SJSA1 (cell line): Measurements from ENCODE around the gene KDM4D. TPM values are rescaled to one million over a fixed set of nuclear protein-coding genes. Genes with fewer than 3 reads are reported as not detected.
"Not testable (repeated sequence)": the region's sequence is repeated elsewhere in the genome, so short reads cannot be mapped to it uniquely, and the experiment has no call there.

Source experiments
- DNase-seq, 2 experiments: peaks; one replicate each; pipeline ENCODE4 v3.0.0-alpha.2; 2015 to 2020; ENCODE audit warnings: low spot score in 2 of 2, low read depth in 1 of 2
- H3K27ac ChIP-seq: fragments of 250-450 bp; sonication (Bioruptor Pico); 2 replicates; pipeline ENCODE4 v1.5.1; 2020; ENCODE audit warnings: mild to moderate bottlenecking, moderate library complexity
- H3K27me3 ChIP-seq: fragments of 250-450 bp; sonication (Bioruptor Pico); replicated peaks from 2 replicates; pipeline ENCODE4 v1.5.1; 2020; ENCODE audit warnings: mild to moderate bottlenecking, moderate library complexity
- H3K36me3 ChIP-seq: fragments of 250-450 bp; sonication (Bioruptor Pico); 2 replicates; pipeline ENCODE4 v1.5.1; 2020; ENCODE audit warnings: mild to moderate bottlenecking
- H3K4me1 ChIP-seq: fragments of 250-450 bp; sonication (Bioruptor Pico); replicated peaks from 2 replicates; pipeline ENCODE4 v1.6.1; 2021; ENCODE audit warnings: mild to moderate bottlenecking
- H3K4me3 ChIP-seq: fragments of 250-450 bp; sonication (Bioruptor Pico); 2 replicates; pipeline ENCODE4 v1.5.1; 2020; ENCODE audit warnings: mild to moderate bottlenecking
- H3K9me3 ChIP-seq: fragments of 250-450 bp; sonication (Bioruptor Pico); replicated peaks from 2 replicates; pipeline ENCODE4 v1.5.1; 2020; ENCODE audit warnings: mild to moderate bottlenecking
- total RNA-seq: library from RNA; depleted of rRNA; stranded (reverse); fragments of >200 nt; shearing (Covaris generic); gene quantifications from 2 replicates; pipeline ENCODE4 v1.2.3, GENCODE V29; 2014

KDM4D gene
- total RNA-seq, 1 experiment from 2014 or later, result 1.5 TPM

- H3K36me3 ChIP-seq, result peaks cover 21% of the 10 kb centered on the region
- H3K9me3 ChIP-seq, result no peaks in the 10 kb centered on the region
- no peaks in the 10 kb centered on the region for H3K4me1 ChIP-seq
- H3K4me3 ChIP-seq, result peak overlapping the region; percentile 57
- peak in 1 of 2 experiments; percentile 14 for DNase-seq
- no peak overlapping the region for H3K27ac ChIP-seq
- H3K27me3 ChIP-seq, result no peaks in the 10 kb centered on the region
Measured at GRCh38 chr11:94974178-94974577, 669 bp downstream of the KDM4D start.

GRCh38 chr11:94975599-94975998, 2.1 kb downstream of the KDM4D start:
- Histone ChIP-seq H3K27ac (no peak overlapping the region), H3K4me3 (no peak overlapping the region), H3K27me3 (no peaks in the 10 kb centered on the region), H3K9me3 (no peaks in the 10 kb centered on the region), H3K4me1 (no peaks in the 10 kb centered on the region), H3K36me3 (peaks cover 9% of the 10 kb centered on the region)
- DNase-seq, result no peak

- no peak for DNase-seq
- H3K4me3 ChIP-seq, result no peak overlapping the region
- no peaks in the 10 kb centered on the region for H3K9me3 ChIP-seq
- H3K36me3 ChIP-seq, result no peaks in the 10 kb centered on the region
- no peaks in the 10 kb centered on the region for H3K4me1 ChIP-seq
- H3K27ac ChIP-seq, result no peak overlapping the region
- no peaks in the 10 kb centered on the region for H3K27me3 ChIP-seq
Measured at GRCh38 chr11:94987378-94987777, 13.9 kb downstream of the KDM4D start.

GRCh38 chr11:94988748-94989147, 15.2 kb downstream of the KDM4D start:
- Histone ChIP-seq H3K27ac (no peak overlapping the region), H3K36me3 (no peaks in the 10 kb centered on the region), H3K27me3 (no peaks in the 10 kb centered on the region), H3K9me3 (no peaks in the 10 kb centered on the region), H3K4me3 (no peak overlapping the region), H3K4me1 (no peaks in the 10 kb centered on the region)
- no peak for DNase-seq

- H3K27me3 ChIP-seq, result no peaks in the 10 kb centered on the region
- no peaks in the 10 kb centered on the region for H3K36me3 ChIP-seq
- no peak for DNase-seq
- H3K4me3 ChIP-seq, result no peak overlapping the region
- no peaks in the 10 kb centered on the region for H3K9me3 ChIP-seq
- H3K4me1 ChIP-seq, result no peaks in the 10 kb centered on the region
- no peak overlapping the region for H3K27ac ChIP-seq
Measured at GRCh38 chr11:94993400-94993943, 20.0 kb downstream of the KDM4D start.

- no peak for DNase-seq
- Histone ChIP-seq H3K36me3 (no peaks in the 10 kb centered on the region), H3K27me3 (no peaks in the 10 kb centered on the region), H3K27ac (no peak overlapping the region), H3K4me1 (no peaks in the 10 kb centered on the region), H3K4me3 (no peak overlapping the region), H3K9me3 (no peaks in the 10 kb centered on the region)
Measured at GRCh38 chr11:94997437-94997836, 23.9 kb downstream of the KDM4D start.

- Histone ChIP-seq H3K9me3 (no peaks in the 10 kb centered on the region), H3K27ac (no peak overlapping the region), H3K27me3 (no peaks in the 10 kb centered on the region), H3K4me1 (no peaks in the 10 kb centered on the region), H3K4me3 (no peak overlapping the region), H3K36me3 (no peaks in the 10 kb centered on the region)
- DNase-seq, result no peak
Measured at GRCh38 chr11:94998285-94998684, 24.8 kb downstream of the KDM4D start.

GRCh38 chr11:95003716-95004115, 30.2 kb downstream of the KDM4D start:
- Histone ChIP-seq H3K27me3 (no peaks in the 10 kb centered on the region), H3K36me3 (no peaks in the 10 kb centered on the region), H3K27ac (no peak overlapping the region), H3K9me3 (no peaks in the 10 kb centered on the region), H3K4me1 (no peaks in the 10 kb centered on the region), H3K4me3 (no peak overlapping the region)
- no peak for DNase-seq

GRCh38 chr11:95005642-95006041, 32.1 kb downstream of the KDM4D start:
- Histone ChIP-seq H3K27ac (no peak overlapping the region), H3K4me3 (no peak overlapping the region), H3K9me3 (no peaks in the 10 kb centered on the region), H3K4me1 (no peaks in the 10 kb centered on the region), H3K36me3 (no peaks in the 10 kb centered on the region), H3K27me3 (no peaks in the 10 kb centered on the region)
- no peak for DNase-seq

GRCh38 chr11:95011376-95011775, 37.9 kb downstream of the KDM4D start:
- no peak overlapping the region for H3K4me3 ChIP-seq
- DNase-seq, result no peak

GRCh38 chr11:95014184-95014821, 40.8 kb downstream of the KDM4D start:
- Histone ChIP-seq H3K27me3 (no peaks in the 10 kb centered on the region), H3K4me3 (no peak overlapping the region), H3K4me1 (no peaks in the 10 kb centered on the region), H3K27ac (no peak overlapping the region), H3K36me3 (no peaks in the 10 kb centered on the region), H3K9me3 (no peaks in the 10 kb centered on the region)
- DNase-seq, result no peak

More at GRCh38 chr11:95011376-95011775, 37.9 kb downstream of the KDM4D start:
- Histone ChIP-seq H3K27ac (no peak overlapping the region), H3K27me3 (no peaks in the 10 kb centered on the region), H3K4me1 (no peaks in the 10 kb centered on the region), H3K36me3 (no peaks in the 10 kb centered on the region), H3K9me3 (no peaks in the 10 kb centered on the region)

- Histone ChIP-seq H3K4me1 (no peaks in the 10 kb centered on the region), H3K27me3 (no peaks in the 10 kb centered on the region), H3K36me3 (no peaks in the 10 kb centered on the region), H3K4me3 (no peak overlapping the region), H3K9me3 (no peaks in the 10 kb centered on the region), H3K27ac (no peak overlapping the region)
- DNase-seq, result no peak
Measured at GRCh38 chr11:95016139-95016538, 42.6 kb downstream of the KDM4D start.

- DNase-seq, H3K27me3 ChIP-seq, H3K27ac ChIP-seq, H3K36me3 ChIP-seq, H3K4me3 ChIP-seq, H3K9me3 ChIP-seq, H3K4me1 ChIP-seq: not testable (repeated sequence)
Measured at GRCh38 chr11:95021468-95021867, 48.0 kb downstream of the KDM4D start.

GRCh38 chr11:95024958-95025357, 51.4 kb downstream of the KDM4D start, which contains the start of gene KDM4E:
TSS of gene KDM4E (plus strand) at chr11:95025258. CDS start at chr11:95025558, 300 bp downstream.
- DNase-seq, result no peak
- no peak within 1 kb of the TSS for H3K27ac ChIP-seq
- no peaks in the 10 kb centered on the region for H3K4me1 ChIP-seq
- H3K36me3 ChIP-seq, result no peaks in the 10 kb centered on the region
- no peaks in the 10 kb centered on the region for H3K27me3 ChIP-seq
- H3K9me3 ChIP-seq, result no peaks in the 10 kb centered on the region
- H3K4me3 ChIP-seq, result no peak within 1 kb of the TSS

GRCh38 chr11:95025594-95025993, 52.1 kb downstream of the KDM4D start:
- not testable (repeated sequence) for H3K9me3 ChIP-seq, H3K4me1 ChIP-seq, H3K27ac ChIP-seq, H3K27me3 ChIP-seq, H3K4me3 ChIP-seq, DNase-seq, H3K36me3 ChIP-seq
